GM12891 (cell line): Measurements from ENCODE around the gene FMNL1.
"Not testable (repeated sequence)": the region's sequence is repeated elsewhere in the genome, so short reads cannot be mapped to it uniquely, and the experiment has no call there.

ENCODE experiments used
- DNase-seq: peaks from one replicate; pipeline ENCODE4 v3.0.0; 2011; ENCODE audit warnings: low spot score; ENCODE audit not compliant: insufficient read length
- FAIRE-seq: peaks from 2 replicates; lab custom pipeline; 2011; peaks lifted over from hg19 to GRCh38; lab: Jason Lieb, UNC
- PAX5 ChIP-seq: IDR thresholded peaks from 2 replicates; pipeline ENCODE4 v1.6.1; 2011; ENCODE audit warnings: low read length, moderate library complexity, mild to moderate bottlenecking; ENCODE audit not compliant: insufficient read depth, severe bottlenecking
- POLR2A ChIP-seq: IDR thresholded peaks from 2 replicates; pipeline ENCODE4 v1.6.1; 2011; ENCODE audit warnings: low read depth, low read length, control low read depth
- POLR2AphosphoS5 ChIP-seq: IDR thresholded peaks from 2 replicates; pipeline ENCODE4 v1.6.1; 2011; ENCODE audit warnings: low read depth, low read length, control low read depth
- POU2F2 ChIP-seq: IDR thresholded peaks from 2 replicates; pipeline ENCODE4 v1.6.1; 2011; ENCODE audit warnings: low read depth, mild to moderate bottlenecking, control low read depth, low read length, moderate library complexity
- SPI1 ChIP-seq: IDR thresholded peaks from 2 replicates; pipeline ENCODE4 v1.6.1; 2011; ENCODE audit warnings: low read depth, low read length, control low read depth
- TAF1 ChIP-seq: IDR thresholded peaks from 2 replicates; pipeline ENCODE4 v1.6.1; 2011; ENCODE audit warnings: low read depth, low read length, control low read depth

The FMNL1 gene

DNA sequence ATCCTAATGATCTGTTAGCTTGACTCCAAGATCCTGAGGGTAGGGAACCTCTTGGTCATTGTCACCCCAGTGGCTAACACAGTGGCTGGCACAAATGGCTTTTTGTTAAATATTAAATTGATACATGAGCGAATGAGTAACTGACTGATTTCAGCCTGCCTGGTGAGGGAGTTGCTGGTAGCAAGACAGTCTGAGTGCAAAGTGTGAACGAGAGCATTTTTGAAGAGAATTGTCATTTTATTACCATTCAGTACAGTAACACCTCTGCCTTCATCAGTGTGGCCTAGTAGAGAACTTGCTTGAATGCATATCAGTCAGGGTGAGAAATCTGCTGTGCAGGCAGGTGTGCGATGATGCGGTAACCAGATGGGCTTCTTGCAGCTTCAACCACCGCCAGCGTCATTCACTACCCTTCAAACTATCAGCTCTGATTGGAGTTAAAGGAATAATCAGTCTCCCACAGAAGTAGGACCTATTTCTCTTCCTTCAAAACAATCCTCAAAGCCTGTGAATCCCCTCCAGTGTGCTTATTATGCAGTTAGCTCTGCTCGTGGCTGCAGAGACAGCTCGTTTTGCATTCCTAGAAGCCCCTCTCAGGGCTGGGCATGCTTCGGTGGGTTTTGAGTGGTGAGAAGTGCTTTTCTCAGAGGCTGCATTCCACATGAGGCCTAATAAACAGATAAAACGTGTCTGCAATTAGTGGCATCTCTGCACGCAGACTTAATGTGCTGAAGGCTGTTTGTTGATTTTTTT, 31.0 kb upstream of the FMNL1 start:
- no peak for TF ChIP-seq PAX5
- TF ChIP-seq POLR2A, result no peak
- TF ChIP-seq SPI1, result no peak
- DNase-seq (no peak), FAIRE-seq (peak; percentile 78)

DNA sequence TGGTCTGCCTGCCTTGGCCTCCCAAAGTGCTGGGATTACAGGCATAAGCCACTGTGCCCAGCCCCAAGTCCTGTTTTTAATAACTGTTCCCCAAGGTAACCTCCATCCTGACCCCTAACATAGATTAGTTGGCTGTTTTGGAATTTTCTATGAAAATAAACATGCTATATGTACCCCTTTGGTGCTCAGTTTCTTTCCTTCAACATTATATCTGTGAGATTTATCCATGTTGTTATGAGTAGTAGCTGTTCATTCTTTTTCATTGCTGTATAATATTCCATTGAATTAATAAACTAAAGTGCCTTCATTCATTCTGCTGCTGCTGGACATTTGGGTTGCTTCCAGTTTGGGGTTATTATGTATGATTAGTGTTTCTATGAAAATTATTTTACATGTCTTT, 26.3 kb upstream of the FMNL1 start:
- no peak for FAIRE-seq
- DNase-seq, result no peak
- TF ChIP-seq POLR2A (no peak), PAX5 (no peak), POU2F2 (no peak), POLR2AphosphoS5 (no peak), SPI1 (no peak), TAF1 (no peak)

DNA sequence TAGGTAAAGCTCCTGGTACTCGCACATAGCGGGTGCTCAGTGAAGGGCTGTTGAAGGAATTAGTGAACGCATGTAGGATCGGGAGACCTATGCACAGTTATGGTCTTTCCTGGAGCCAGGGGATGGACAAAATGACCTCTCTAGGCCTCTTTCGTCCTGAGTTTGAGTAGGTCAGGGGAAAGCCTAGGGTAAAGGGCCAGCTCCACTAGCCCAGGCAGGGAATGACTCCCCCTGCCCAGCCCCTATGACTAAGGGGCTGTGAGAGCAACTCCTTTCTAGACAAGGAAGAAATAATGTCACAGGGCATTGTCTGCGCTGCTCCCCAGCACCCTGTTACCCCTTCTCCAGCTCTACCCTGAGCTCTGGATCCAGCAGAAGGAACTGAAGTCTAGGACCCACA, 24.6 kb upstream of the FMNL1 start:
- DNase-seq, result no peak
- TF ChIP-seq TAF1 (no peak), POLR2AphosphoS5 (no peak), POLR2A (no peak), PAX5 (no peak), SPI1 (no peak), POU2F2 (no peak)
- FAIRE-seq, result no peak

DNA sequence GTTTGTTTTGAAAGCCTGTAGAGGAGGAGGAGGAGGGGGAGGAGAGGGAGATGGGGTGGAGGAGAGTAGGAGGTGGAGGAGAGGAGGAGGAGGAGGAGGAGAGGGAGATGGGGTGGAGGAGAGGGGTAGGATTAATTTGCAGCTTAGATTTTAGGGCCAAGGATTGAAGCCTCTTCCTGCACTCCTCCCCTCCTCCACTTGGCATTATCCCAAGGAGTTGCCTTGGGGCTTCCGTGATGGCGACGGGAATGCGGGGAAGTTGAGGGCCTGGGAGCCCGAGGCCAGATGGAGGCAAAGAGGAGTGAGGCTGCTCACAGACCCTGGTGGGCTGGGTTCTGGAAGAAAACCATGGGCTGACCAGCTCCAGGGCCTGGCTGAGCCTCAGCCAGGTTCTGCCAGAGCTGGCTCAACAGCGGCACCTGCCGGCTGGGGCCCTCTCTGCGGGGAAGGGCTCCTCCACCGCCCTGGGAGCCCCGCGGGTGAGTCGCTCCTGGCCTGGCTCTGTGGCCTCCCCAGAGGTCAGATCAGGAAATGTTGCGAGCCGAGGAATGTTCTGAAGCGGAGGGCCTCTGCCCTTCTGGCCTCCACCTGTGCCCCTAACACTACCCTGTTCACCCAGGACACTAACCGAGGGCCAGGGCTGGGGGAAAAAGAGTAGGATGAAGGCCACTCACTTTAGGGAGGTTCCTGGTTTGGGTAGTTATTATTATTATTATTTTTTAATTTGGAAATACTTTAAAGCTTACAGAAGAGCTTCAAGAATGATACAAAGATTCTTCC, 23.9 kb upstream of the FMNL1 start:
- peak; percentile 76 for FAIRE-seq
- 0 out of 2 replicates have a peak, but pooled peaks have one; percentile 20 for TF ChIP-seq POU2F2
- TF ChIP-seq TAF1, result no peak
- TF ChIP-seq PAX5, result peak; percentile 22
- TF ChIP-seq POLR2A, result no peak
- peak; percentile 76 for DNase-seq

DNA sequence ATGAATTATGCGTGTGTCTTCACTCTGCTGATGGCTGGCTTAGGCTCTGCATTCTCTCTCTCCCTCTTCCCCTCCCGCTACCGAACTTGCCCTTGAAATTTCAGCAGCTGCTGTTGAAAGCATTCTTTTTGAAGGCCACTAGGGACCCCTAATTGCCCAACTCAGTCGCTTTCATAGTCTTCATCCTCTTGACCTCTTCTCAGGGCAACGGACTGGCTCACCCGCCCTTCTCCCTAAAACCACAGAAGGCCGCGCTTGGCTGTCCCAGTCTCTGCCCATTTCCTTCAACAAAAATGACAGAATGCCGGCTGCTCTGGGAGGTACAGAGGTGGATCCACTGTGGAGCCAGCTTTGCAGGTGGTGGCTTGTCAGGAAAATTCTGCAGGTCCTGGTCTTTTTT, 21.0 kb upstream of the FMNL1 start:
- DNase-seq (no peak), FAIRE-seq (no peak)
- TF ChIP-seq POU2F2 (no peak), POLR2A (no peak), SPI1 (no peak), POLR2AphosphoS5 (no peak), TAF1 (no peak), PAX5 (no peak)

DNA sequence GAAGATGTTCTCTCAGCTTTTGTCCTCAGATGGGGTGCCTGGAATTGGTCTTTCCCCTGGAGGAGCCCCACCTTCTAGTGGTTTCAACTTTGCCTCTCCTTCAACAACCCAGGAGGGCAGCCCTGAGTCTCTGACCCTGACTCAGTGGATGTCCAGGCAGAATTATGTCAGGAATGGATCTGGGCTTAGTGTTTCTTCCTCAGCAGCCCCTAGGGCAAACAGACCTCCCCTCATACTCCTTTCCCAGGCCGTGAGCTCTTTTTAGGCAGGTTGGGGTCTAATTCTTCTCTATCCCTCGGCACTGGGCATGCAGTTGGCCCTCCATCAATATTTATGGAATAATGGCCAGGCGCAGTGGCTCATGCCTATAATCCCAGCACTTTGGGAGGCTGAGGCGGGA, 20.2 kb upstream of the FMNL1 start:
- DNase-seq, result no peak
- TF ChIP-seq SPI1 (no peak), PAX5 (no peak), POLR2AphosphoS5 (no peak), POU2F2 (no peak), POLR2A (no peak), TAF1 (no peak)
- FAIRE-seq, result no peak

DNA sequence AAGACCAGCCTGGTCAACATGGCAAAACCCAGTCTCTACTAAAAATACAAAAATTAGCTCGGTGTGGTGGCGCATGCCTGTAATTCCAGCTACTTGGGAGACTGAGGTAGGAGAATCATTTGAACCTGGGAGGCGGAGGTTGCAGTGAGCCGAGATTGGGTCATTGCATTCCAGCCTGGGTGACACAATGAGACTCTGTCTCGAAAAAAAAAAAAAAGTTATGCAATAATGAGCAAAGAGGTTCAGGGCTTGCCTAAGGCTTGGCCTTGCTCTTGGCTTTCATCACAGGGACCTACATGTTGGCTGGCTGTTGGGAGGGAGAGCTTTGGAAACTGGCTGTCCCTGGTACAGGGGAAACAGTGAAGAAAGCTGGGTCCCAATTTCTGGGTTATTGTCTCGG, 19.8 kb upstream of the FMNL1 start:
- not testable (repeated sequence) for FAIRE-seq, DNase-seq

DNA sequence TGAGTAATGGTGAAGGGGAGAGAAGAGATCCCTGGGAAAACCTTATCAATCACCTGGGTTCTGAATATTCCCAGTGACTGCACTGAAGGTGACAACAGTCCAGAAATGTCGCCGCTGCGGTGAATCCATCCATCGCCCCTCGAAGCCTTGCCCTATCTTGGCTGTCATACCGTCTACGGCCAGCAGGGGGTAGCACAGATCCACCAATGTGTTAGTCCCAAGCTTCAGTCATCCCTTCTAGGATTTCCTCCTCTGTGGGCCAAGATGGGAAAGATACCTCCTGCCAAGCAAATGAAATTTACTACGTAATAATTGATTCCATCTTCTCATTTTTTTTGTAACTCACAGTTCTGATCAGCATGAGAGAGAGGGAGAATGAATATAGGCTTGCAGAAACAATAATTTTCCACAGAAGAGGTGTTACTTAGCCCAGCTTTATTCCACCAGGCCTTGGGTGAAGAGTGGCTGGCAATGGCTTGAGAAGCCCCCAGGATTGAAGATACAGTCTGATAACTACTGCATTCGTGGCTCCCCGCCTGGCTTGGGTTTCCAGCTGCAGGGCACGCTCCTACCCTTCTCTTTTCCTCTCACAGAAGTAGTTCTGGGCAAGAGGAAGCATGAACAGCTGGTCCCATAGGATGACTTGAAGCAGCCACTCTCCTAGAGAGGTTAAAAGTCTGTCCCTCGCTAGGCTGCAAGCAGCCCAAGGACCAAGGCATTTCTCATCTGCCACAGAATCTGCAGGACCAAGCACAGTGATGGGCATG, 2.6 kb upstream of the FMNL1 start:
- TF ChIP-seq POLR2AphosphoS5, result no peak
- DNase-seq, result no peak
- peak; percentile 99 for FAIRE-seq

DNA sequence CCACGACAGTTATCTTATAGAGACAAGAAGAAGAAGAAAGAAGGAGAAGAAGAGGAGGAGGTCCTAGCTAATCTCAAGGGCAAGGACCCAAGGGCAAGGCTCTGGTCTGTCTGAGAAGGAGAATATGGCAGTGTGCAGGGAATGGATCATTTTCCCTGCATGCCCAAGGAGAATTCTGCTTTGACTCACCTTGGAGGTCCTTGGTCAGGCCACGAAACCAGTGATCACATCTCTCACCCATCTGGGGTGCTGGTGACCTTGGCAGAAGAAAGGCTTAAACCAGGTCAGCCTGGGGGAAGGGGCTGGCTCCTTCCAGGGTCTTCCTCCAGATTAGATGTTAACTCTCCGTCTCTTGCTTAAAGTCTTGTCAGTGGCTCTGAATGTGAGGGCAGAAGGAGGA, 1.6 kb upstream of the FMNL1 start:
- FAIRE-seq, result no peak
- DNase-seq, result no peak
- TF ChIP-seq POLR2A (no peak), TAF1 (no peak), PAX5 (no peak), POU2F2 (no peak), POLR2AphosphoS5 (no peak), SPI1 (no peak)

DNA sequence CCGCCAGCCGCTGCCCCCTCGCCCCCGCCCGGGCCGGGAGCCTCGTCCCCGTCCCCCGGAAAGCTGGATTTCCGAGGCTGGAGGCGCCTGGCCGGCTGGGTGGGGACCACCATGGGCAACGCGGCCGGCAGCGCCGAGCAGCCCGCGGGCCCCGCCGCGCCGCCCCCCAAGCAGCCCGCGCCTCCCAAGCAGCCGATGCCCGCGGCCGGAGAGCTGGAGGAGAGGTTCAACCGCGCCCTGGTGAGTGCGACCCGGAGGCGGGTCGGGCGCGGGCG, 266 bp downstream of the FMNL1 start:
- DNase-seq (no peak), FAIRE-seq (no peak)
- TF ChIP-seq SPI1, result no peak
- TF ChIP-seq POLR2AphosphoS5, result no peak
- TF ChIP-seq POU2F2, result no peak
- no peak for TF ChIP-seq TAF1
- no peak for TF ChIP-seq POLR2A
- TF ChIP-seq PAX5, result no peak
